Breast epithelium (tissue), 4 donors: ENCODE measurements around the gene NCKAP5L. TPM values are rescaled to one million over a fixed set of nuclear protein-coding genes. Genes with fewer than 3 reads are reported as not detected.

ENCODE experiments used
- DNase-seq, 2 donors: peaks; one replicate each; pipeline ENCODE4 v3.0.0-alpha.2; 2019; ENCODE audit warnings: low spot score in 2 of 2
- H3K27ac ChIP-seq, 2 donors: fragments of 200-600 bp; sonication (generic) in 1 of 2; one replicate each; pipeline ENCODE4 v1.5.1; 2016 to 2019; ENCODE audit warnings: mild to moderate bottlenecking in 1 of 2
- H3K27me3 ChIP-seq, 2 donors: fragments of 200-600 bp; sonication (generic) in 1 of 2; one replicate each; pipeline versions ENCODE4 v1.5.1 to v1.6.0; 2017 to 2019; ENCODE audit warnings: control low read depth in 1 of 2, mild to moderate bottlenecking in 1 of 2
- H3K36me3 ChIP-seq: fragments of 200-600 bp; one replicate; pipeline ENCODE4 v1.5.1; 2019
- H3K4me1 ChIP-seq, 2 donors: fragments of 200-600 bp; sonication (generic); one replicate each; pipeline ENCODE4 v1.5.1; 2016 to 2019; ENCODE audit warnings: control low read depth in 1 of 2
- H3K4me3 ChIP-seq, 3 donors: fragments of 200-600 bp; sonication (generic); 1 replicate in 2 of 3; 2 replicates in 1 of 3; pipeline ENCODE4 v1.5.1; 2016 to 2019; ENCODE audit warnings: mild to moderate bottlenecking in 3 of 3, moderate library complexity in 2 of 3
- H3K9me3 ChIP-seq, 2 donors: fragments of 200-600 bp; sonication (generic) in 1 of 2; one replicate each; pipeline ENCODE4 v1.5.1; 2016 to 2019; ENCODE audit warnings: control low read depth in 1 of 2
- CTCF ChIP-seq, 3 donors: fragments of 450-650 bp; IDR thresholded peaks; one replicate each; pipeline ENCODE4 v1.5.1; 2016 to 2017; ENCODE audit warnings: antibody characterized with exemption in 3 of 3, mild to moderate bottlenecking in 3 of 3, moderate library complexity in 3 of 3
- POLR2A ChIP-seq: fragments of 450-650 bp; IDR thresholded peaks from one replicate; pipeline ENCODE4 v1.6.1; 2016; ENCODE audit warnings: antibody characterized with exemption, mild to moderate bottlenecking, moderate library complexity
- POLR2AphosphoS5 ChIP-seq, 3 donors: sonication (generic); formaldehyde crosslinking; IDR thresholded peaks; one replicate each; pipeline ENCODE4 v1.6.1; 2017; ENCODE audit warnings: antibody characterized with exemption in 3 of 3
- intact Hi-C: fragments of 100-400 bp; cut with DNase I; formaldehyde crosslinking; loops from one replicate; pipeline ENCODE4 v1.15.1; 2023; ENCODE audit warnings: low total_unique reads
- total RNA-seq, 3 donors: library from RNA; depleted of rRNA; stranded (reverse); fragments of >200 nt; gene quantifications; one replicate each; pipeline ENCODE4 v1.1.0, GENCODE V29; 2016

Gene NCKAP5L
- total RNA-seq, 3 donors from 2014 or later, result 11.4 to 15.8 (median 12.1) TPM

- intact Hi-C loops, result no loop called here
- TF ChIP-seq CTCF (IDR thresholded peaks at IDR 0.05), result peak in 2 of 3 donors; percentile 29 to 41
- no peak for TF ChIP-seq POLR2AphosphoS5 (IDR thresholded peaks at IDR 0.05)
Measured at GRCh38 chr12:49838973-49839633, 10.9 kb upstream of the NCKAP5L start.

GRCh38 chr12:49832836-49833421 lies 4.7 kb upstream of the NCKAP5L start:
- Histone ChIP-seq H3K4me1 (peaks cover 0 to 6% of the 10 kb centered on the region in 2 donors), H3K27ac (no peak overlapping the region), H3K4me3 (no peak overlapping the region), H3K27me3 (no peaks in the 10 kb centered on the region), H3K9me3 (no peaks in the 10 kb centered on the region), H3K36me3 (no peaks in the 10 kb centered on the region)
- intact Hi-C loops, result no loop called here
- peak in 1 of 2 donors; percentile 2 for DNase-seq
- TF ChIP-seq CTCF (IDR thresholded peaks at IDR 0.05), result no peak
- no peak for TF ChIP-seq POLR2A
- TF ChIP-seq POLR2AphosphoS5 (IDR thresholded peaks at IDR 0.05), result no peak

More at GRCh38 chr12:49838973-49839633, 10.9 kb upstream of the NCKAP5L start:
- no peaks in the 10 kb centered on the region for H3K36me3 ChIP-seq
- H3K27me3 ChIP-seq, result no peaks in the 10 kb centered on the region
- peak in 1 of 2 donors; percentile 12 for DNase-seq
- no peak overlapping the region for H3K27ac ChIP-seq
- H3K9me3 ChIP-seq, result no peaks in the 10 kb centered on the region
- peaks cover 4% of the 10 kb centered on the region in 2 donors for H3K4me1 ChIP-seq
- no peak overlapping the region for H3K4me3 ChIP-seq

- Histone ChIP-seq H3K4me1 (peaks cover 0 to 6% of the 10 kb centered on the region in 2 donors), H3K36me3 (no peaks in the 10 kb centered on the region), H3K9me3 (no peaks in the 10 kb centered on the region), H3K4me3 (no peak overlapping the region), H3K27ac (no peak overlapping the region), H3K27me3 (no peaks in the 10 kb centered on the region)
- no peak for DNase-seq
- TF ChIP-seq POLR2A, result no peak
- no peak for TF ChIP-seq POLR2AphosphoS5 (IDR thresholded peaks at IDR 0.05)
- no peak for TF ChIP-seq CTCF (IDR thresholded peaks at IDR 0.05)
- intact Hi-C loops, result no loop called here
Measured at GRCh38 chr12:49831717-49832116, 3.5 kb upstream of the NCKAP5L start.

- Histone ChIP-seq H3K27ac (peak overlapping the region; percentile 87 to 89), H3K4me3 (peak overlapping the region; percentile 87 to 98 (median 89)), H3K27me3 (no peaks in the 10 kb centered on the region), H3K36me3 (no peaks in the 10 kb centered on the region), H3K4me1 (peaks cover 4 to 19% of the 10 kb centered on the region in 2 donors), H3K9me3 (no peaks in the 10 kb centered on the region)
- intact Hi-C loops, result no loop called here
- DNase-seq, result peak in 1 of 2 donors; percentile 52
- TF ChIP-seq CTCF (IDR thresholded peaks at IDR 0.05) (no peak), POLR2AphosphoS5 (IDR thresholded peaks at IDR 0.05) (no peak), POLR2A (no peak)
Measured at GRCh38 chr12:49827401-49828099, 663 bp downstream of the NCKAP5L start.

- DNase-seq, result no peak
- H3K27me3 ChIP-seq, result no peaks in the 10 kb centered on the region
- H3K27ac ChIP-seq, result peak overlapping the region; percentile 87 to 89
- no peaks in the 10 kb centered on the region for H3K9me3 ChIP-seq
- H3K4me3 ChIP-seq, result peak overlapping the region; percentile 87 to 98 (median 89)
- no peak for TF ChIP-seq CTCF (IDR thresholded peaks at IDR 0.05)
- TF ChIP-seq POLR2AphosphoS5 (IDR thresholded peaks at IDR 0.05), result no peak
- no peak for TF ChIP-seq POLR2A
- peaks cover 4 to 19% of the 10 kb centered on the region in 2 donors for H3K4me1 ChIP-seq
- no peaks in the 10 kb centered on the region for H3K36me3 ChIP-seq
- intact Hi-C loops, result no loop called here
Measured at GRCh38 chr12:49827051-49827400, 1.2 kb downstream of the NCKAP5L start.
